ENCODE results near the gene BCL11A. TPM values are rescaled to one million over a fixed set of nuclear protein-coding genes. Genes with fewer than 3 reads are reported as not detected.

BCL11A gene
- total RNA-seq, 6 donors from 2014 or later, result 2.7 to 12.7 (median 5.4) TPM

DNA sequence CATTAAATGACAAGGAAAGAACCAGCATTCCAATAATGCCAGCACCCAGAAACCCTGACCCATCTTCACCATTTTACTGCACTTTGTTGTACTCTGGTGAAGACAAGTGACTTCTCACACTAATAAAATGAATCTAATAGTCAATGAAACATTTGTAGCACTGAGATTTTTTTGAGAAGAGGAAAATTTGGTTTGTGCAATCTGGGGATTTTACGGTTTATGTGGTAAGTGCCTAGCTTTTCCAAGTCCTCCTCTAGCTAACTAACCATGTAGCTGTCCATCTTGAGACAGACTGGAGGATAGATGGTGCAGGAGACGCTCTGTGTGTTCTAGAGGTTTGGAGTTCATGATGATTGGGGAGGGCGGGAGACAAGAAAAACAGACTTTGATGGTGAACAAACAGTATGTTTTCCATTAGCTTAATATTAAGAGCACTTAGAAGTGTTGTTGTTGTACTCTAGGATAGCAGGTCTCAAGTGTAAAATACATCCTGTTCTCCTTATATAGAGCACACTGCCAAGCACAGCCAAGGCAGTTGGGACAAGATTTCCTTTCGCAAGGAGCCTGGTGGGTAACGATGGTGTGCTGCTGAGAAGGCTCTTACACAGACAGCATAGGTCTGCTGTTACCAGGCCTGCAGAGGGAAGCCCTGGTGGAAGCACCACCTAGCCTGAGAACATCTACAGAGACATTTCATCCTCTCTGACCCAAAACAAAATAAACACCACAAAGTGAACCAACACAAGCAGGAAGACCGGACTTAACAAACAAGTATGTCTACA lies 83.7 kb downstream of the BCL11A start:
- ATAC-seq (ENCODE audit: low FRiP score in 2 of 2), result peak in 1 of 2 donors; percentile 19
- TF ChIP-seq POLR2AphosphoS5 (IDR thresholded peaks at IDR 0.05) (no peak), EP300 (IDR thresholded peaks at IDR 0.05) (no peak), POLR2A (IDR thresholded peaks at IDR 0.05) (no peak)
- TF ChIP-seq, protein P1, sequence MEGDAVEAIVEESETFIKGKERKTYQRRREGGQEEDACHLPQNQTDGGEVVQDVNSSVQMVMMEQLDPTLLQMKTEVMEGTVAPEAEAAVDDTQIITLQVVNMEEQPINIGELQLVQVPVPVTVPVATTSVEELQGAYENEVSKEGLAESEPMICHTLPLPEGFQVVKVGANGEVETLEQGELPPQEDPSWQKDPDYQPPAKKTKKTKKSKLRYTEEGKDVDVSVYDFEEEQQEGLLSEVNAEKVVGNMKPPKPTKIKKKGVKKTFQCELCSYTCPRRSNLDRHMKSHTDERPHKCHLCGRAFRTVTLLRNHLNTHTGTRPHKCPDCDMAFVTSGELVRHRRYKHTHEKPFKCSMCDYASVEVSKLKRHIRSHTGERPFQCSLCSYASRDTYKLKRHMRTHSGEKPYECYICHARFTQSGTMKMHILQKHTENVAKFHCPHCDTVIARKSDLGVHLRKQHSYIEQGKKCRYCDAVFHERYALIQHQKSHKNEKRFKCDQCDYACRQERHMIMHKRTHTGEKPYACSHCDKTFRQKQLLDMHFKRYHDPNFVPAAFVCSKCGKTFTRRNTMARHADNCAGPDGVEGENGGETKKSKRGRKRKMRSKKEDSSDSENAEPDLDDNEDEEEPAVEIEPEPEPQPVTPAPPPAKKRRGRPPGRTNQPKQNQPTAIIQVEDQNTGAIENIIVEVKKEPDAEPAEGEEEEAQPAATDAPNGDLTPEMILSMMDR (IDR thresholded peaks at IDR 0.05), result no peak
- H3K27ac ChIP-seq, result no peak overlapping the region
- H3K27me3 ChIP-seq, result no peaks in the 10 kb centered on the region
- WGBS, 2 donors, result 67 to 73% methylated on average over 6 of the region's 6 CpGs
- no peaks in the 10 kb centered on the region for H3K36me3 ChIP-seq
- H3K4me3 ChIP-seq, result no peak overlapping the region
- no peak for DNase-seq
- no peaks in the 10 kb centered on the region for H3K4me1 ChIP-seq
- no peaks in the 10 kb centered on the region for H3K9me3 ChIP-seq

DNA sequence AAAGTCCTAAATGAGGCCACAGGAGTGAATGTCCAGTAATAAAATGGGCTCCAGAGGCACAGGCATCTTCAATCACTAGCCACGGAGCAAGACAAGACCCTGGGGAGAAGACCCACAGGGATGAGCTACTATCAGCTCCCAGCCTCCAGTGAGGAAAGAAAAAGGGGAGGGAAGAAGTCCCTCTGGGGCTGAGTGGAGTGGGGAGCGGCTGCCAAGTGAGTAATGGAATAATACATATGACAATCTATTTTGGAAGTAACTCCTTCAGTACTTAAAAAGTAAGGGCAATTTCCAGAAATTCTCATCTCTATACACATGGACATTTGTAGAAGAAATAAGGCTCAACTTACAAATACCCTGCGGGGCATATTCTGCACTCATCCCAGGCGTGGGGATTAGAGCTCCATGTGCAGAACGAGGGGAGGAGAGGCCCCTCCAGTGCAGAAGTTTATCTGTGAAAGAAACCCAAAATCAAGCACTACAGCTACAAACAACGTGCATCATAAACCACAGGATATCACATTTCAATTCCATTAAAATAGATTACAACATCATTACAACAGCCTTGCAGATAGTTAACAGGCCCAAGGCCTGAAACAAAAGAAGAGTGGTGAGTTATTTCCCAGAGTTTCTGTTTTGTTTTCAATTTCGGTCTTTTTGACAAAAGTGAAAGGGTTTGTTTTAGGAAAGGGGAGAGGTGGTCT lies 84.9 kb downstream of the BCL11A start:
- H3K9me3 ChIP-seq, result no peaks in the 10 kb centered on the region
- H3K27ac ChIP-seq, result no peak overlapping the region
- no peaks in the 10 kb centered on the region for H3K4me1 ChIP-seq
- no peak overlapping the region for H3K4me3 ChIP-seq
- no peak for TF ChIP-seq POLR2A (IDR thresholded peaks at IDR 0.05)
- TF ChIP-seq POLR2AphosphoS5 (IDR thresholded peaks at IDR 0.05), result no peak
- TF ChIP-seq, protein P1 (IDR thresholded peaks at IDR 0.05), result no peak
- TF ChIP-seq EP300 (IDR thresholded peaks at IDR 0.05), result no peak
- 79 to 82% methylated on average over 7 of the region's 7 CpGs for WGBS, 2 donors
- H3K36me3 ChIP-seq, result no peaks in the 10 kb centered on the region
- DNase-seq (no peak), ATAC-seq (ENCODE audit: low FRiP score in 2 of 2) (no peak)
- no peaks in the 10 kb centered on the region for H3K27me3 ChIP-seq

DNA sequence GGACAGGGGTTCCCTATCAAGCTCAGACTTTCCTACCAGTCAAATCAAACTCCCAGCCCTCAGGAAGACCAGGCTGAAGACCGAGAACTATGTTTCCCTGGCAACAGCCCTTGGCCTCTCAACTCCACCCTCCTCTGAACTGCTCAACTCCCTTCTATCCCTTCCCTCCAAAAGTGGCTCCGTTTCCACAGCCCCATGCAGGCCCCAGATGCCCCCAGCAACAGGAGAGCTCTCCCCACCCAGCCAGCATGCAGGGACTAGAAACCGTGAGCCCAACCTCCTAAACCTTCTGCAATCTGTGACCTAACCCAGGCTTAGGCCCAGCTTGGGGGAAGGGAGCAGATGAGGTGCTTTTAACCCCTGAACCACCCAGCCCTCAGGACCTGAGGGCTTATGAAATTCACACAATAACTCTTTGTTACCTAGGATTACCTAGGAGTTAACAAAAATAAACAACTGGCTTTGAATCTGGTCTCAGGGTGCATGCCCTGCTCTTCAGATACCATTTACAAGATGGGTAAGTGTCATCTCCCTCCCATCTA lies 87.2 kb downstream of the BCL11A start:
- ATAC-seq (ENCODE audit: low FRiP score in 2 of 2), result no peak
- DNase-seq, result no peak
- Histone ChIP-seq H3K9me3 (no peaks in the 10 kb centered on the region), H3K36me3 (no peaks in the 10 kb centered on the region), H3K27ac (no peak overlapping the region), H3K4me3 (no peak overlapping the region), H3K27me3 (no peaks in the 10 kb centered on the region), H3K4me1 (peaks cover 0 to 4% (median 0%) of the 10 kb centered on the region in 4 donors)
- no peak for TF ChIP-seq EP300 (IDR thresholded peaks at IDR 0.05)
- TF ChIP-seq POLR2AphosphoS5 (IDR thresholded peaks at IDR 0.05), result no peak
- TF ChIP-seq POLR2A (IDR thresholded peaks at IDR 0.05), result no peak
- TF ChIP-seq, protein P1 (IDR thresholded peaks at IDR 0.05), result no peak
- whole genome bisulfite sequencing, 2 donors, result 60 to 82% methylated on average over 3 of the region's 3 CpGs

DNA sequence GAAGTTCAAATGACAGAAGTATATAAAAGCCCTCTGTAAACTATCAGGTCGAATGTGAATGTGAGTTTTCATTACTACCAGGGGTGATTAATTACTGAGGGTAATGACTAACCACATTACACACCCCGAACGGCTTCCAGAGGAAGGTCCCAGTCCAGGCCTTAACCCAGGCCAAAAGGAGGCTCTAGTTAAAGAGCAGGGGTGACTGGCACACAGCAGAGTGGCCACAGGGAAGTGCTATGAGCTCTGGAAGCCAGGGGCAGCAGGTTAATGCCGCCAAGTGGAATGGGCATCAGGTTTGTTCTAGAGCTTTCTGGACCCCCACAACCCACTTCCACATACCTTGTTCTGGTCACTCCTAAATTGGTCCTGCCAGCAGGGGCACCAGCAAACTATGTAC lies 87.7 kb downstream of the BCL11A start:
- 60 to 70% methylated on average over 4 of the region's 4 CpGs for WGBS, 2 donors
- H3K4me1 ChIP-seq, result peaks cover 0 to 4% (median 0%) of the 10 kb centered on the region in 4 donors
- no peak overlapping the region for H3K4me3 ChIP-seq
- TF ChIP-seq POLR2A (IDR thresholded peaks at IDR 0.05) (no peak), EP300 (IDR thresholded peaks at IDR 0.05) (no peak), POLR2AphosphoS5 (IDR thresholded peaks at IDR 0.05) (no peak)
- TF ChIP-seq, protein P1 (IDR thresholded peaks at IDR 0.05), result no peak
- ATAC-seq (ENCODE audit: low FRiP score in 2 of 2), result no peak
- H3K9me3 ChIP-seq, result no peaks in the 10 kb centered on the region
- H3K27ac ChIP-seq, result no peak overlapping the region
- H3K27me3 ChIP-seq, result no peaks in the 10 kb centered on the region
- DNase-seq, result no peak
- H3K36me3 ChIP-seq, result no peaks in the 10 kb centered on the region

Measured in upper lobe of left lung (tissue), 6 donors.